HL-60 (cell line): ENCODE measurements around the gene SYNPO2.

Experiments used
- GABPA ChIP-seq: IDR thresholded peaks from 2 replicates; pipeline ENCODE4 v1.6.1; 2012; ENCODE audit warnings: low read depth
- POLR2AphosphoS5 ChIP-seq: IDR thresholded peaks from 2 replicates; pipeline ENCODE4 v1.6.1; 2012; ENCODE audit warnings: low read depth
- TF ChIP-seq, protein P1 (sequence below): IDR thresholded peaks from one replicate; pipeline ENCODE4 v1.5.1; 2011; ENCODE audit warnings: low read length, control low read depth, inconsistent platforms; ENCODE audit not compliant: insufficient read depth
- TF ChIP-seq, protein P2 (sequence below): IDR thresholded peaks from 2 replicates; pipeline ENCODE4 v1.6.1; 2012; ENCODE audit warnings: low read depth; ENCODE audit not compliant: insufficient replicate concordance

DNA sequence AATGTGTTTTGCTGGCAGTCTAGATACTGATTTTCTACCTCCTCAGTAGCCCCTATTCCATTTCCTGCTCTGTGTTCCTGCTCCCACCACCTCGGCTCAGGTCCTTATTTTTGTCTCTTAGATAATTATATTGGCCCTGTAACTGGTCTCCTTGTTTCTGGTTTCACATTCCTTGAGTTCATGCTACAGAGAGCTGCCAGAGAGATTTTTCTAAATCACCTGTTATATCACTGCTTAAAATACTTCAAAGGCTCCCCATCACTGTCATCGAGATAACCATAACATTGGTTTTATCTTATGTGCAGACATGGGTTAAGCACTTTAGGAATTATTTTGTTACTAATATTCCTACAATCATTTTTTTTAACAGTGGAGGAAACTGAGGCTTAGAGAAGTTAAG is 9.6 kb downstream of the SYNPO2 start:
- TF ChIP-seq, protein P1, sequence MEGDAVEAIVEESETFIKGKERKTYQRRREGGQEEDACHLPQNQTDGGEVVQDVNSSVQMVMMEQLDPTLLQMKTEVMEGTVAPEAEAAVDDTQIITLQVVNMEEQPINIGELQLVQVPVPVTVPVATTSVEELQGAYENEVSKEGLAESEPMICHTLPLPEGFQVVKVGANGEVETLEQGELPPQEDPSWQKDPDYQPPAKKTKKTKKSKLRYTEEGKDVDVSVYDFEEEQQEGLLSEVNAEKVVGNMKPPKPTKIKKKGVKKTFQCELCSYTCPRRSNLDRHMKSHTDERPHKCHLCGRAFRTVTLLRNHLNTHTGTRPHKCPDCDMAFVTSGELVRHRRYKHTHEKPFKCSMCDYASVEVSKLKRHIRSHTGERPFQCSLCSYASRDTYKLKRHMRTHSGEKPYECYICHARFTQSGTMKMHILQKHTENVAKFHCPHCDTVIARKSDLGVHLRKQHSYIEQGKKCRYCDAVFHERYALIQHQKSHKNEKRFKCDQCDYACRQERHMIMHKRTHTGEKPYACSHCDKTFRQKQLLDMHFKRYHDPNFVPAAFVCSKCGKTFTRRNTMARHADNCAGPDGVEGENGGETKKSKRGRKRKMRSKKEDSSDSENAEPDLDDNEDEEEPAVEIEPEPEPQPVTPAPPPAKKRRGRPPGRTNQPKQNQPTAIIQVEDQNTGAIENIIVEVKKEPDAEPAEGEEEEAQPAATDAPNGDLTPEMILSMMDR = no peak
- TF ChIP-seq, protein P2, sequence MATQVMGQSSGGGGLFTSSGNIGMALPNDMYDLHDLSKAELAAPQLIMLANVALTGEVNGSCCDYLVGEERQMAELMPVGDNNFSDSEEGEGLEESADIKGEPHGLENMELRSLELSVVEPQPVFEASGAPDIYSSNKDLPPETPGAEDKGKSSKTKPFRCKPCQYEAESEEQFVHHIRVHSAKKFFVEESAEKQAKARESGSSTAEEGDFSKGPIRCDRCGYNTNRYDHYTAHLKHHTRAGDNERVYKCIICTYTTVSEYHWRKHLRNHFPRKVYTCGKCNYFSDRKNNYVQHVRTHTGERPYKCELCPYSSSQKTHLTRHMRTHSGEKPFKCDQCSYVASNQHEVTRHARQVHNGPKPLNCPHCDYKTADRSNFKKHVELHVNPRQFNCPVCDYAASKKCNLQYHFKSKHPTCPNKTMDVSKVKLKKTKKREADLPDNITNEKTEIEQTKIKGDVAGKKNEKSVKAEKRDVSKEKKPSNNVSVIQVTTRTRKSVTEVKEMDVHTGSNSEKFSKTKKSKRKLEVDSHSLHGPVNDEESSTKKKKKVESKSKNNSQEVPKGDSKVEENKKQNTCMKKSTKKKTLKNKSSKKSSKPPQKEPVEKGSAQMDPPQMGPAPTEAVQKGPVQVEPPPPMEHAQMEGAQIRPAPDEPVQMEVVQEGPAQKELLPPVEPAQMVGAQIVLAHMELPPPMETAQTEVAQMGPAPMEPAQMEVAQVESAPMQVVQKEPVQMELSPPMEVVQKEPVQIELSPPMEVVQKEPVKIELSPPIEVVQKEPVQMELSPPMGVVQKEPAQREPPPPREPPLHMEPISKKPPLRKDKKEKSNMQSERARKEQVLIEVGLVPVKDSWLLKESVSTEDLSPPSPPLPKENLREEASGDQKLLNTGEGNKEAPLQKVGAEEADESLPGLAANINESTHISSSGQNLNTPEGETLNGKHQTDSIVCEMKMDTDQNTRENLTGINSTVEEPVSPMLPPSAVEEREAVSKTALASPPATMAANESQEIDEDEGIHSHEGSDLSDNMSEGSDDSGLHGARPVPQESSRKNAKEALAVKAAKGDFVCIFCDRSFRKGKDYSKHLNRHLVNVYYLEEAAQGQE = no peak
- TF ChIP-seq GABPA (no peak), POLR2AphosphoS5 (no peak)
